ENCODE measurements around the gene DNAH8. TPM values are rescaled to one million over a fixed set of nuclear protein-coding genes. Genes with fewer than 3 reads are reported as not detected.

Gene DNAH8
- total RNA-seq, 1 donor: under 0.01 TPM

DNA sequence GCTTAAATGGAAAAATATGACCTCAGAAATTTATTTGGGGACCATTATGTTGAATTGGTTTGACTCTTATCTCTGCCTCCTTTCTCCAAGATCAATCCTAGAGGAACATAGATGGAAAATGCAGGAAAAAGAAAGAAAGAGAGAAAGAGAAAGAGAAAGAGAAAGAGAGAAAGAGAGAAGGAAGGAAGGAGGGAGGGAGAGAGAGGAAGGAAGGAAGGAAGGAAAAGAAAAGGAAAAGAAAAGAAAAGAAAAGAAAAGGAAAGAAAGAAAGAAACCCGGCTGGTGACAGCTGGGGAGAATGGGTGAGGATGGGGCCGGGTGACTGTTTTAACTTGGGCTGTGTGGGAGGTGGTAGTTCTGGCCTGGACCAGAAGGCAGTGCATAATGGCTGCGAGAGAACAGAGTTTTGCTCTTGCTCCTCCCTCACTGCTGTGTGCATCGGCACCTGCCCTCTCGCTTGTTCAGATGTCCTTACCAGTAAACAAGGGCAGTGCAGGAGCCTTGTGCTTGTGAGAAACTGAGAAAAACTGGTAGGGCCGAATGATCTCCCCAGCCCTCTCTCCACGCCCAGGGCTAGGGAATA is 36.8 kb upstream of the DNAH8 start:
- no peak for DNase-seq (ENCODE audit: low read depth)
- H3K4me3 ChIP-seq (ENCODE audit: low read depth, low read length): no peak overlapping the region
- TF ChIP-seq, protein P1, sequence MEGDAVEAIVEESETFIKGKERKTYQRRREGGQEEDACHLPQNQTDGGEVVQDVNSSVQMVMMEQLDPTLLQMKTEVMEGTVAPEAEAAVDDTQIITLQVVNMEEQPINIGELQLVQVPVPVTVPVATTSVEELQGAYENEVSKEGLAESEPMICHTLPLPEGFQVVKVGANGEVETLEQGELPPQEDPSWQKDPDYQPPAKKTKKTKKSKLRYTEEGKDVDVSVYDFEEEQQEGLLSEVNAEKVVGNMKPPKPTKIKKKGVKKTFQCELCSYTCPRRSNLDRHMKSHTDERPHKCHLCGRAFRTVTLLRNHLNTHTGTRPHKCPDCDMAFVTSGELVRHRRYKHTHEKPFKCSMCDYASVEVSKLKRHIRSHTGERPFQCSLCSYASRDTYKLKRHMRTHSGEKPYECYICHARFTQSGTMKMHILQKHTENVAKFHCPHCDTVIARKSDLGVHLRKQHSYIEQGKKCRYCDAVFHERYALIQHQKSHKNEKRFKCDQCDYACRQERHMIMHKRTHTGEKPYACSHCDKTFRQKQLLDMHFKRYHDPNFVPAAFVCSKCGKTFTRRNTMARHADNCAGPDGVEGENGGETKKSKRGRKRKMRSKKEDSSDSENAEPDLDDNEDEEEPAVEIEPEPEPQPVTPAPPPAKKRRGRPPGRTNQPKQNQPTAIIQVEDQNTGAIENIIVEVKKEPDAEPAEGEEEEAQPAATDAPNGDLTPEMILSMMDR (IDR thresholded peaks at IDR 0.05; ENCODE audit: insufficient read depth, low read depth, low read length): no peak

GRCh38 chr6:38679668-38680067 is 35.4 kb upstream of the DNAH8 start:
- no peak overlapping the region for H3K4me3 ChIP-seq (ENCODE audit: low read depth, low read length)
- DNase-seq (ENCODE audit: low read depth): no peak
- TF ChIP-seq, protein P1 (IDR thresholded peaks at IDR 0.05; ENCODE audit: insufficient read depth, low read depth, low read length): no peak

- no peak overlapping the region for H3K4me3 ChIP-seq (ENCODE audit: low read depth, low read length)
- TF ChIP-seq, protein P1 (IDR thresholded peaks at IDR 0.05; ENCODE audit: insufficient read depth, low read depth, low read length): no peak
- DNase-seq (ENCODE audit: low read depth): no peak
These were observed 33.3 kb upstream of the DNAH8 start for GRCh38 chr6:38681850-38682249.

DNA sequence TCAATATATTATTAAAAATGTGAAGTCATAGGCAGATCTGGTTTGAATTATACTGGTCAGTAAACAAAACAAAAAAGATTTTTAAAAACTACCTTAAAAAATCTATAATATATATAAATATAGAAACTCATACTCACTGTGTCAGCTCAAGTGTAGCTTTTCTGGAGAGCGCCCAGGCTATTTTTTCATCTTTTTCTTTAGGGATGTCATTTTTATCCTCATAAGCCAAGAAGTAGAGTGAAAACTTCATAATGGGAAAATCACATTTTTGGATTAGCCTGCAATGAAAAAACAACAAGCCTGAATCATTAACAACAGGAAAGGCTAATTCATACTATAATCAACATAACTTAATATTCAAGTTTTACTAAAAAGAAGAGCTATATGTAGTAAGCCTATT is 30.9 kb upstream of the DNAH8 start:
- no peak overlapping the region for H3K4me3 ChIP-seq (ENCODE audit: low read depth, low read length)
- TF ChIP-seq, protein P1 (IDR thresholded peaks at IDR 0.05; ENCODE audit: insufficient read depth, low read depth, low read length): no peak
- no peak for DNase-seq (ENCODE audit: low read depth)

DNA sequence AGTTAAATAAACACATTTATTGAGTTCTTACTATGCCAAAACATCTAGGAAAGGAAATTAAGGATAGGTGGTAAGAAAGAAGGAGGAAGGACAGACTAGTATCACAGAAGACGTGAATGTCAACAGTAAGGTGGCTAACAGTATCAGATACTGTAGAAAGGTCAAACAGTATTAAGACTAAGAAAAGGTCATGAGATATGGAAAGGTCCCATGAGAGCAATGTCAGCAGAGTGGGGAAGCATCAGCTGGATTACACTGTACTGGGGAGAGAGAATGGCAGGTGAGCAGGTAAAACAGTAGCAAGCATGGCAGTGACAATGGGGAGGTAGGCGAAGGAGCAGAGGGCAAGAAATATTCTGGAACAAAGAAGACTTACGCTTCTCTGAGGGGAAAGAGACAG is 30.2 kb upstream of the DNAH8 start:
- TF ChIP-seq, protein P1 (IDR thresholded peaks at IDR 0.05; ENCODE audit: insufficient read depth, low read depth, low read length): no peak
- DNase-seq (ENCODE audit: low read depth): no peak
- no peak overlapping the region for H3K4me3 ChIP-seq (ENCODE audit: low read depth, low read length)

DNA sequence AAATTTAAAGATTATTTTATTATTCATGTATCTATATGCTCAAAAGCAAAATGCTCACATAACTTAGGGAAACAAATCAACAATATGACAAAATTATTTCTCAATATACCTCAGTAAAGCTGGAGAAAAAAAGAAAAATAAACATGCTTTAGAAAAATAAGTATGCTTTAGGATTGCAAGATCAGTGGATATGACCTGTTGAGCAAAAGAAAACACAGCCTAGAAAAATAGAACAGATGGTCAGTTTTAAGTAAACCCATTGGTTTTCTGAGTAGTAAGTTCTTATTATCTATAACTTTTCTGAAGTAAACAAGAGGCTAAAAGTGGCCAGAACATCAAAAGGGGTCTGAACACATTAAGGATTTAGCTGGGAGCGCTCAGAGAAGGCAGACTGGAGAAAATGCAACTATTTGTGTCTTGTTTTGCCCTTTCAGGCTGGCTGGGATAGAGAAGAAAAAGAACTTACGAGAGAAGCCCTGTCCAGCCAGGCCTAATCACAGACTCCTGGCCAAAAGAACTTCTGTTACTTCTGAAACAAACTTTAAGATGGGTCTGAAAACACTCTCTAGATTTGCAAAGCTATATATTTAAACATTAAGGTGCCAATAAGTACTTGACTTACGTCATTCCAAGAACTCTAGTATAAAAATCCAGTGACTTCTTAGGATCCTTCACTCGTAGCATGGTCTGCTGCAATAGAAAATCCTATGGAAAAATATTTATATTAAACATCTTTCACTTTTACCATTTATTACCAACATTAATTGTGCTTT is 28.7 kb upstream of the DNAH8 start:
- peak; percentile 59 for DNase-seq (ENCODE audit: low read depth)
- TF ChIP-seq, protein P1 (IDR thresholded peaks at IDR 0.05; ENCODE audit: insufficient read depth, low read depth, low read length): no peak
- no peak overlapping the region for H3K4me3 ChIP-seq (ENCODE audit: low read depth, low read length)
